K562 (cell line): ENCODE data around the gene BCL6B. TPM values are rescaled to one million over a fixed set of nuclear protein-coding genes. Genes with fewer than 3 reads are reported as not detected.

Experiments used
- ATF6 ChIP-seq: sonication (generic); formaldehyde crosslinking; IDR thresholded peaks from 2 replicates; pipeline ENCODE4 v1.4.0; 2020; ENCODE audit warnings: mild to moderate bottlenecking, missing genetic modification reagents
- BACH1 ChIP-seq: fragments of 200-800 bp; sonication (Bioruptor generic); IDR thresholded peaks from 2 replicates; pipeline ENCODE4 v1.6.1; 2016; ENCODE audit warnings: missing genetic modification characterization, missing compliant biosample characterization
- CHD2 ChIP-seq: IDR thresholded peaks from 2 replicates; pipeline ENCODE4 v1.6.1; 2011; ENCODE audit warnings: low read depth, low read length
- CREM ChIP-seq: IDR thresholded peaks from 2 replicates; pipeline ENCODE4 v1.6.1; 2014; ENCODE audit warnings: antibody characterized with exemption, low read depth
- IFI16 ChIP-seq: fragments of 250-450 bp; sonication (Bioruptor Pico); IDR thresholded peaks from 2 replicates; pipeline ENCODE4 v2.1.2; 2022; ENCODE audit warnings: mild to moderate bottlenecking, inconsistent platforms
- KLF10 ChIP-seq: fragments of 250-450 bp; sonication (Bioruptor Pico); IDR thresholded peaks from 2 replicates; pipeline ENCODE4 v1.6.1; 2021; ENCODE audit warnings: matching md5 sums
- MAFG ChIP-seq: fragments of 450-650 bp; conservative IDR thresholded peaks from 2 replicates; pipeline ENCODE4 v1.6.1; 2016; ENCODE audit warnings: missing genetic modification characterization, missing compliant biosample characterization
- MAX ChIP-seq: sonication (generic); formaldehyde crosslinking; IDR thresholded peaks from 2 replicates; pipeline ENCODE4 v1.9.0; 2022; ENCODE audit warnings: mild to moderate bottlenecking, missing genetic modification reagents
- NR4A1 ChIP-seq, 2 experiments: fragments of 250-450 bp in 1 of 2; fragments of 450-650 bp in 1 of 2; sonication (Bioruptor Pico) in 1 of 2; IDR thresholded peaks; 2 replicates each; pipeline versions ENCODE4 v1.4.0 to v1.6.1; 2016 to 2020; ENCODE audit warnings: mild to moderate bottlenecking in 2 of 2, missing compliant biosample characterization in 1 of 2, missing genetic modification characterization in 1 of 2, moderate library complexity in 1 of 2
- PREB ChIP-seq: sonication (generic); formaldehyde crosslinking; IDR thresholded peaks from 2 replicates; pipeline ENCODE4 v1.8.1; 2023; ENCODE audit warnings: mild to moderate bottlenecking, missing genetic modification reagents
- PYGO2 ChIP-seq: fragments of 450-650 bp; IDR thresholded peaks from 2 replicates; pipeline ENCODE4 v1.6.1; 2016; ENCODE audit warnings: mild to moderate bottlenecking, missing genetic modification characterization, moderate library complexity, missing compliant biosample characterization
- RB1 ChIP-seq: fragments of 450-650 bp; IDR thresholded peaks from 2 replicates; pipeline ENCODE4 v1.6.1; 2017; ENCODE audit warnings: low read depth, mild to moderate bottlenecking
- SP2 ChIP-seq: IDR thresholded peaks from 2 replicates; pipeline ENCODE4 v1.6.1; 2011; ENCODE audit warnings: mild to moderate bottlenecking, low read depth, low read length, moderate library complexity; ENCODE audit not compliant: poor library complexity, severe bottlenecking; ENCODE audit errors: extremely low read depth
- SRSF7 ChIP-seq: fragments of 200-400 bp; formaldehyde crosslinking; optimal IDR thresholded peaks from 2 replicates; pipeline ENCODE3; 2017; ENCODE audit warnings: mild to moderate bottlenecking, low read depth, low read length
- TBL1XR1 ChIP-seq, 2 experiments: IDR thresholded peaks; 2 replicates each; pipeline ENCODE4 v1.6.1; 2012; ENCODE audit warnings: improper control_type of control experiment in 2 of 2, low read length in 2 of 2, mild to moderate bottlenecking in 1 of 2
- TFE3 ChIP-seq: fragments of 450-650 bp; formaldehyde crosslinking; IDR thresholded peaks from 2 replicates; pipeline ENCODE4 v1.4.0; 2020; ENCODE audit warnings: mild to moderate bottlenecking, mixed read lengths
- USF2 ChIP-seq: sonication (generic); formaldehyde crosslinking; IDR thresholded peaks from 2 replicates; pipeline ENCODE4 v1.5.0; 2020; ENCODE audit warnings: missing genetic modification reagents
- XRCC3 ChIP-seq: fragments of 450-650 bp; IDR thresholded peaks from 2 replicates; pipeline ENCODE4 v1.6.1; 2017; ENCODE audit warnings: mild to moderate bottlenecking, moderate library complexity
- polyA plus RNA-seq, 8 experiments: library from polyadenylated mRNA; depleted of rRNA in 4 of 8; stranded (reverse) in 5 of 8; unstranded in 3 of 8; fragments of >200 nt; fragmentation: Nextera tagmentation in 2 of 8; fragmentation: Illumina TruSeq in 1 of 8; extraction: Ambion mirVana in 2 of 8; extraction: Trizol in 1 of 8; gene quantifications; 2 replicates each; pipeline versions ENCODE4 v1.2.1 to v1.2.3, GENCODE V29; 2011 to 2014; ENCODE audit warnings: inconsistent platforms in 1 of 8, missing spikeins in 1 of 8
- total RNA-seq, 7 experiments: library from RNA; depleted of rRNA in 6 of 7; stranded (reverse); fragments of >200 nt in 6 of 7; fragmentation: Illumina TruSeq in 2 of 7; extraction: Trizol in 2 of 7; gene quantifications; 2 replicates each; pipeline versions ENCODE4 v1.2.1 to v1.2.3, GENCODE V29; 2011 to 2021; ENCODE audit warnings: low replicate concordance in 1 of 7

The BCL6B gene
- total and polyA plus RNA-seq, 9 of the 15 experiments (the other 6 are each of a cell fraction or from before 2014, with no cell fraction given): 0.89 to 5.0 (median 3.6) TPM

- TF ChIP-seq NR4A1 (CRISPR knock-in tag; IDR thresholded peaks at IDR 0.05): no peak
- TF ChIP-seq NR4A1 (tag; IDR thresholded peaks at IDR 0.05): no peak
- TF ChIP-seq KLF10 (CRISPR knock-in tag): no peak
- TF ChIP-seq TFE3 (CRISPR knock-in tag): peak; percentile 78
- TF ChIP-seq CHD2: no peak
- TF ChIP-seq PYGO2: no peak
- no peak for TF ChIP-seq XRCC3
- no peak for TF ChIP-seq SP2
- no peak for TF ChIP-seq BACH1 (tag)
- no peak for TF ChIP-seq TBL1XR1 (IDR thresholded peaks at IDR 0.05; ENCODE audit: low read length in 2 of 2)
- peak; percentile 16; the same call in 1 of the 2 replicates for TF ChIP-seq ATF6 (CRISPR knock-in tag)
- TF ChIP-seq MAX: peak; percentile 79
- no peak for TF ChIP-seq IFI16
- peak; percentile 43; the same call in 1 of the 2 replicates for TF ChIP-seq CREM
- no peak for TF ChIP-seq SRSF7
- no peak for TF ChIP-seq MAFG
- TF ChIP-seq RB1: peak; percentile 8; the same call in 1 of the 2 replicates
- TF ChIP-seq USF2 (CRISPR knock-in tag): peak; percentile 98
- no peak for TF ChIP-seq PREB (CRISPR knock-in tag)
These were observed 12.9 kb downstream of the BCL6B start, which contains the start of gene SLC16A13 (continued) for GRCh38 chr17:7035591-7036368.
